GM12801 (cell line): ENCODE measurements around the gene KCTD7.

Experiments used
- TF ChIP-seq, protein P1 (sequence below): IDR thresholded peaks from one replicate; pipeline ENCODE4 v1.5.1; 2011; ENCODE audit warnings: control low read depth; ENCODE audit not compliant: insufficient read length; ENCODE audit errors: extremely low read depth

The KCTD7 gene

DNA sequence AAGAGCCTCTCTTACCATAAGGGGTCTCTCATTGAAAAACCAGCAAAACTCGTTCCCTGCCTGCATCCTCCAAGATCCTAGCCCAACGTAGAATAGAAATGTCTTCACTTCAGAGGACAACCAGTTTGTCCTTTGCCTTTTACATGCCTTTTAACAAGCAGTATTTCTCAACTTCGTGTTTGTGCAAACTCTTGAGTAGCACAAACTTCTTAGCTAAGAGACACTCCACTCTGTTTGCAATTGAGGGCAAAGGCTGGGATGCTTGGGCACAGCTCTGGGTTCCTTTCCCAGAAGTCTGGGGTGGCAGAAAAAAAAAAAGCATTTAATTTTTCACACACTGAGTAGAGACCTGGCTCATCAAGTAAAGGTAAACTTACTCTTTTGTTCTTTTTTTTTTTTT is 19.5 kb upstream of the KCTD7 start:
- TF ChIP-seq, protein P1, sequence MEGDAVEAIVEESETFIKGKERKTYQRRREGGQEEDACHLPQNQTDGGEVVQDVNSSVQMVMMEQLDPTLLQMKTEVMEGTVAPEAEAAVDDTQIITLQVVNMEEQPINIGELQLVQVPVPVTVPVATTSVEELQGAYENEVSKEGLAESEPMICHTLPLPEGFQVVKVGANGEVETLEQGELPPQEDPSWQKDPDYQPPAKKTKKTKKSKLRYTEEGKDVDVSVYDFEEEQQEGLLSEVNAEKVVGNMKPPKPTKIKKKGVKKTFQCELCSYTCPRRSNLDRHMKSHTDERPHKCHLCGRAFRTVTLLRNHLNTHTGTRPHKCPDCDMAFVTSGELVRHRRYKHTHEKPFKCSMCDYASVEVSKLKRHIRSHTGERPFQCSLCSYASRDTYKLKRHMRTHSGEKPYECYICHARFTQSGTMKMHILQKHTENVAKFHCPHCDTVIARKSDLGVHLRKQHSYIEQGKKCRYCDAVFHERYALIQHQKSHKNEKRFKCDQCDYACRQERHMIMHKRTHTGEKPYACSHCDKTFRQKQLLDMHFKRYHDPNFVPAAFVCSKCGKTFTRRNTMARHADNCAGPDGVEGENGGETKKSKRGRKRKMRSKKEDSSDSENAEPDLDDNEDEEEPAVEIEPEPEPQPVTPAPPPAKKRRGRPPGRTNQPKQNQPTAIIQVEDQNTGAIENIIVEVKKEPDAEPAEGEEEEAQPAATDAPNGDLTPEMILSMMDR, result no peak

DNA sequence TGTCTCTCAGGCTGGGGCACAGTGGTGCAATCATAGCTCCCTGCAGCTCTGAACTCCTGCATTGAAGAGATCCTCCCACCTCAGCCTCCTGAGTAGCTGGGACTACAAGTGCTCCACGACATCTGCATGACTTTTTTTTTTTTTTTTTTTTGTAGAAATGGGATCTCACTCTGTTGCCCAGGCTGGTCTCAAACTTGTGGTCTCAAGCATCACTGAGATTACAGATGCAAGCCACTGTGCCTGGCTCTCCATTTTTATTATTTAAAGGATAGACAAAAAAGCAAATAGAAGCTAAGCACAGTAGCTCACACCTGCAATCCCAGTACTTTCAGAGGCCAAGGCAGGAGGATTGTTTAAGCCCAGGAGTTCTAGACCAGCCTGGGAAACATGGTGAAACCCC is 13.0 kb upstream of the KCTD7 start:
- TF ChIP-seq, protein P1, result no peak

DNA sequence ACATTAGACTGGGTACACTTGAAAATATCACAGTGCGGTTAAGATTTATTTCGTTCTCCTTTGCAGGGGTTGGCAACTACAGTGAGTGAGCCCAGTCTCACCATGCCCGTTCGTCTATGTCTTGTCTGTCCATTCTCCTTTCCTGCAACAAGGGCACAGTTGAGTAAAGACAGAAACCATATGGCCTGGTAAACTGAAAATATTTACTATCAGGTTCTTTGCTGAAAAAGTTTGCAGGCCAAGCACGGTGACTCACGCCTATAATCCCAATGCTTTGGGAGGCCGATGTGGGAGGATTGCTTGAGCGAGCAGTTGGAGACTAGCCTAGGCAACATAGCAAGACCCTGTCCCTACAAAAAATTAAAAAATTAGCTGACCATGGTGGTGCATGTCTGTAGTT is 11.4 kb upstream of the KCTD7 start:
- TF ChIP-seq, protein P1, result no peak

DNA sequence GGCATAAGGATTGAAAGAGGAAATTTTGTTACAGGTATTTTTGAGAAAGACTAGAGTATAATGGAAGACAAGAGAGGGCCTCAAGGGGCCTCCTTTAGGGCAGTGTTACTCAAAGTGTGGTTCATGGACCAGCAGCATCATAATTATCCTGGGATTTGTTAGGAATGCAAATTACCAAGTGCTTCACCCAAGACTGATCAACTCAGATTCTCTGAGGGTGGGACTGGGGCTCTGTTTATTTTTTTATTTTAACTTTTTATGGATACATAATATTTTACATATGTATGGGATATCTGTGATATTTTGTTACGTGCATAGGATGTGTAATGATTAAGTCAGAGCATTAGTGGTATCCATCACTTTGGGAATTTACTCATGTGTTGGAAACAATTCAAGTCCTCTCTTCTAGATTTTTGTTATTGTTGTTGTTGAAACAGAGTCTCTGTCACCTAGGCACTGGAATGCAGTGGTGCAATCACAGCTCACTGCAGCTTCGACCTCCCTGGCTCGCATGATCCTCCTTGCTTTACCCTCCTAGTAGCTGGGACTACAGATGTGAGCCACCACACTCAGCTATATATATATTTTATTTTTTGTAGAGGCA is 2.2 kb upstream of the KCTD7 start:
- TF ChIP-seq, protein P1, result no peak

DNA sequence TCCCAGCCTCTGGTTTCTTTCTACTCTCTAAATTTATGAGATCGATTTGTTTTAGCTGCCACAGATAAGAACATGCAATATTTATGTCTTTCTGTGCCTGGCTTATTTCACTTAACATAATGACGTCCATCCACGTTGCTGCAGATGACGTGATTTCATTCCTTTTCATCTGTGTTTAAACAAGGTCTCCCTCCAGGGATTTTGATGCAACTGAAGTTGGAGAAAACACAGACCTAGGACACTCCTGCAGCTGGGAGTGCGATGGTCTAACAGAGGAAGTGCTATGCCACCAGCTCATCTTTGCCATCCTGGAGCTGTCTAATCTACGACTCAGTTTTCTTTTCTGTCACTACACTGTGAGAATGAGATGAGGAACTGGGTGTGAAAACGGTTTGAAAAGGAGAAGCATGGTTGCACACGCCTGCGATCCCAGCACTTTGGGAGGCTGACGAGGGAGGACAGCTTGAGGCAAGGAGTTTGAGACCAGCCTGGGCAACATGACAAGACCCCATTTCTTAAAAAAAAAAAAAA is 1.5 kb upstream of the KCTD7 start:
- TF ChIP-seq, protein P1, result no peak

DNA sequence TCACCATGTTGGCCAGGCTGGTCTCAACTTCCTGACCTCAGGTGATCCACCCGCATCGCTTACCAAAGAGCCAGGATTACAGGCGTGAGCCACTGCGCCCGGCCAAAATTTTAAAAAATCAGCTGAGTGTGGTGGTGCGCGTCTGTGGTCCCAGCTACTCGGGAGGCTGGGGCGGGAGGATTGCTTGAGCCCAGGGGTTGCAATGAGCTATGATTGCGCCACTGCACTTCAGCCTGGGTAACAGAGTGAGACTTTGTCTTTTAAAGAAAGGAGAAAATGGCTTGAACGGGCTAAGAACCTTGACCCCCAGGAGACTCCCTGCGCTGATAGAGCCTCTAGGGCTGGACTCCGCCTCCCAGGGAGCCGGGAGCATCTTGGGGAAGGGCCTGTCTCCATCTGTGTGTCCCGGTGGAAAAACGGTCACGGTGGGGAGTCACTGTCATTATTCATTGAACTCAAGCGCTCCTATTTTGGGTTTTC is 760 bp upstream of the KCTD7 start:
- TF ChIP-seq, protein P1, result no peak

DNA sequence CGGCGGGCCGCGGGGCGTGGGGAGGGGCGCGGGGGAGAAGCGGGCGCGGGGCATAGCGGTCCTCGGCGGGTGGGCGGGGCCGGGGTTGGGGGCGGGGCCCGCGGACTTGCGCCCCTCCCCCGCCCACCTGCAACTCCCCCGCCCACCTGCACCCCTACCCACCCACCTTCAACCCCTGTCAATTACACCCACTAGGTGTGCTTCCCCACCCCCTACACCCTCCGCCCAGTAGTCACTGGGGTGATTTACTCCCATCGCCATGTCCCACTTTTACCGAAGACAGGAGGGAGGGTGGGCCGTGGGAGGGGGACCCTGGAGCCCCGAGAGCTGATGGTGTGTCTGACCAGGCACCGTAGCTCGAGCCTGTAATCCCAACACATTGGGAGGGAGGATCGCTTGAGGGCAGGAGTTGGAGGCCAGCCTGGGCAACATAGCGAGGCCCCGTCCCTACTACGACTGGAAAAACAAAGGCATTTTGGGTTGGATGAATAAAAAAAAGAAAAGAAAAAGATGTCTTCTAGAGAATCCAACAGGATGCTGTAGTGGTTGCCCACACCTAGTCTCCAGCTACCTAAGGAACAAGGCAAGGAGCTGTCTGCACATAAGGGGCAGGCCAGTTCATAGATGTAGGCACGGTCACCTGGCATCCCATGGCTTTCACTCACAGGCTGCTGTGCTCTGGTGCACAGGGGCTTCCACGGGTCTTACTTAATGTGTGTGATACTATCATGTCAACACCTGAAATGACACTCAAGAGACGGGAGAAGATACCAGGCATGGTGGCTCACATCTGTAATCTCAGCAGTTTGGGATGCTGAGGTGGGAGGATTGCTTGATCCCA is 761 bp downstream of the KCTD7 start:
- TF ChIP-seq, protein P1, result no peak
